ENCODE results near the gene CCN2. TPM values are rescaled to one million over a fixed set of nuclear protein-coding genes. Genes with fewer than 3 reads are reported as not detected.

The CCN2 gene
- total and polyA plus RNA-seq, 2 of the 8 experiments (the other 6 are each of a cell fraction or from before 2014, with no cell fraction given): 25.0 to 107 TPM

- Histone ChIP-seq H3K79me1 (ENCODE audit: low read depth, low read length) (no peaks in the 10 kb centered on the region), H3K27me3 (replicated peaks in 1 of 4; ENCODE audit: control insufficient read depth in 3 of 4, extremely low read depth in 1 of 4, insufficient read depth in 3 of 4, low read length in 3 of 4) (peaks cover 0 to 1% (median 0%) of the 10 kb centered on the region in 4 experiments; a peak in 1 of 7 replicates), H2AK5ac (ENCODE audit: low read depth, low read length) (no peak overlapping the region), H4K91ac (replicated peaks; ENCODE audit: insufficient read length, low read length) (no peak overlapping the region), H3K23me2 (ENCODE audit: low read depth, low read length) (no peaks in the 10 kb centered on the region), H3K14ac (ENCODE audit: insufficient read length) (no peak overlapping the region), H2AFZ (ENCODE audit: low read length) (no peak overlapping the region), H3K4me3 (ENCODE audit: extremely low read depth in 1 of 4, insufficient read depth in 2 of 4, low read depth in 3 of 4, low read length in 4 of 4) (no peak overlapping the region), H2BK20ac (ENCODE audit: low read length) (no peak overlapping the region), H3K27ac (ENCODE audit: low read depth, low read length) (no peak overlapping the region), H3K9me3 (ENCODE audit: insufficient read depth in 2 of 2, low read depth in 1 of 2, low read length in 1 of 2) (no peaks in the 10 kb centered on the region), H3K4me1 (replicated peaks in 1 of 4; ENCODE audit: control insufficient read depth in 3 of 4, insufficient read depth in 4 of 4, low read length in 3 of 4) (no peaks in the 10 kb centered on the region), H3K36me3 (ENCODE audit: control insufficient read depth in 2 of 4, insufficient read depth in 4 of 4, low read length in 3 of 4) (no peaks in the 10 kb centered on the region), H4K5ac (ENCODE audit: insufficient read length, low read depth, low read length) (no peak overlapping the region), H3K18ac (ENCODE audit: extremely low read depth, low read length) (no peak overlapping the region), H4K20me1 (replicated peaks in 1 of 2; ENCODE audit: control insufficient read depth in 1 of 2, insufficient read depth in 2 of 2, low read length in 2 of 2) (peaks cover 0 to 1% of the 10 kb centered on the region in 2 experiments), H3K4me2 (ENCODE audit: insufficient read depth in 1 of 2, low read depth in 2 of 2, low read length in 2 of 2) (no peak overlapping the region), H2BK5ac (ENCODE audit: low read depth, low read length) (no peak overlapping the region), H3K79me2 (ENCODE audit: control insufficient read depth in 1 of 2, insufficient read depth in 2 of 2, low read length in 2 of 2) (no peaks in the 10 kb centered on the region), H2BK12ac (ENCODE audit: low read depth, low read length) (0 out of 2 replicates have a peak overlapping the region, but pooled peaks have one; percentile 21), H3K4ac (replicated peaks; ENCODE audit: insufficient read length, low read depth, low read length) (no peak overlapping the region), H3K56ac (replicated peaks; ENCODE audit: insufficient read length, low read depth, low read length) (no peak overlapping the region), H4K8ac (ENCODE audit: extremely low read depth, insufficient read depth, low read length) (no peak overlapping the region), H2BK15ac (ENCODE audit: low read length) (no peak overlapping the region), H2BK120ac (replicated peaks; ENCODE audit: low read depth, low read length) (no peak overlapping the region), H3K9ac (replicated peaks in 1 of 4; ENCODE audit: extremely low read depth in 1 of 4, low read depth in 3 of 4, low read length in 3 of 4) (no peak overlapping the region), H3K23ac (ENCODE audit: insufficient read length) (no peak overlapping the region)
- no peak for DNase-seq (ENCODE audit: low read depth in 1 of 2, low spot score in 2 of 2)
- ChIA-PET POLR2A (ENCODE audit: partially characterized antibody) (interaction anchor here (1.6 kb wide), 1 partner anchor 20 kb away, joined by 4 read pairs; no protein-coding TSS in a partner anchor), CTCF (ENCODE audit: partially characterized antibody) (no interaction called here)
- no peak for FAIRE-seq
- 83% methylated on average over 5 of the region's 5 CpGs; no CpG with 5 or more reads in 1 of the 2 experiments for WGBS, 2 experiments (ENCODE audit: extremely low coverage in 1 of 2, insufficient coverage in 1 of 2, insufficient read length in 1 of 2, insufficient replicate concordance in 2 of 2, low coverage in 1 of 2, low lambda C conversion rate in 2 of 2, missing lambda C conversion rate in 1 of 2)
- TF ChIP-seq TAF1 (IDR thresholded peaks at IDR 0.05; ENCODE audit: low read depth, low read length) (no peak), CBX8 (IDR thresholded peaks at IDR 0.05; ENCODE audit: borderline replicate concordance, low read depth, low read length) (no peak), CEBPB (IDR thresholded peaks at IDR 0.05; ENCODE audit: low read depth, low read length) (no peak), USF2 (IDR thresholded peaks at IDR 0.05; ENCODE audit: low read length) (no peak), EGR1 (IDR thresholded peaks at IDR 0.05; ENCODE audit: borderline replicate concordance, low read depth, low read length) (no peak), YY1 (IDR thresholded peaks at IDR 0.05; ENCODE audit: low read depth, low read length) (no peak), EZH2 (IDR thresholded peaks at IDR 0.05; ENCODE audit: low read depth, low read length, severe bottlenecking) (no peak), CTCF (IDR thresholded peaks at IDR 0.05; ENCODE audit: control extremely low read depth in 1 of 3, insufficient read depth in 1 of 3, low read depth in 1 of 3, low read length in 3 of 3) (no peak), TAF7 (optimal IDR thresholded peaks at IDR 0.05; ENCODE audit: borderline replicate concordance, low read depth, low read length) (no peak), FOSL1 (IDR thresholded peaks at IDR 0.05; ENCODE audit: insufficient read depth, low read depth, low read length) (no peak), JUND (IDR thresholded peaks at IDR 0.05; ENCODE audit: low read length) (no peak)
These were observed 17.5 kb upstream of the CCN2 start for GRCh38 chr6:131968656-131969055.
